ENCODE data around the gene YY1.

- TF ChIP-seq EZH2phosphoT487 (IDR thresholded peaks at IDR 0.05; ENCODE audit: insufficient read depth, low read depth) (no peak), EZH2 (IDR thresholded peaks at IDR 0.05; ENCODE audit: insufficient read depth, poor library complexity, severe bottlenecking) (no peak)
These were observed 64.2 kb downstream of the YY1 start for GRCh38 chr14:100303179-100303578.

Data from GM23248 (cell line).